GM12878 (cell line): ENCODE data around the gene RPL10. TPM values are rescaled to one million over a fixed set of nuclear protein-coding genes. Genes with fewer than 3 reads are reported as not detected.

Experiments
- CHD4 ChIP-seq: fragments of 200-600 bp; sonication (generic); IDR thresholded peaks from 2 replicates; pipeline ENCODE4 v1.6.1; 2016; ENCODE audit warnings: mild to moderate bottlenecking
- PML ChIP-seq: IDR thresholded peaks from 2 replicates; pipeline ENCODE4 v1.6.1; 2012; ENCODE audit warnings: low read length, inconsistent platforms
- POLR2A ChIP-seq: IDR thresholded peaks from 2 replicates; pipeline ENCODE4 v1.6.1; 2011; ENCODE audit warnings: low read depth, mild to moderate bottlenecking, low read length
- SPI1 ChIP-seq: IDR thresholded peaks from 2 replicates; pipeline ENCODE4 v1.6.1; 2011; ENCODE audit warnings: low read depth, mild to moderate bottlenecking, low read length, moderate library complexity, borderline replicate concordance; ENCODE audit not compliant: insufficient read depth
- SRF ChIP-seq, 2 experiments: IDR thresholded peaks; 2 replicates each; pipeline ENCODE4 v1.6.1; 2011; ENCODE audit warnings: low read depth in 2 of 2, low read length in 2 of 2, mild to moderate bottlenecking in 1 of 2, moderate library complexity in 1 of 2
- SUZ12 ChIP-seq: fragments of 200-600 bp; sonication (generic); IDR thresholded peaks from one replicate; pipeline ENCODE4 v1.6.1; 2018; ENCODE audit warnings: antibody characterized with exemption, mild to moderate bottlenecking; ENCODE audit not compliant: unreplicated experiment
- WRNIP1 ChIP-seq: IDR thresholded peaks from 2 replicates; pipeline ENCODE4 v1.6.1; 2011; ENCODE audit warnings: low read depth, low read length, improper control_type of control experiment, borderline replicate concordance
- ZBED1 ChIP-seq: IDR thresholded peaks from 2 replicates; pipeline ENCODE4 v1.6.1; 2016; ENCODE audit warnings: borderline replicate concordance
- polyA plus RNA-seq, 11 experiments: library from polyadenylated mRNA; depleted of rRNA in 4 of 11; unstranded in 6 of 11; stranded (reverse) in 5 of 11; fragments of >200 nt; fragmentation: Nextera tagmentation in 4 of 11; fragmentation: Illumina TruSeq in 1 of 11; extraction: Ambion mirVana in 4 of 11; extraction: Trizol in 1 of 11; gene quantifications; 1 replicate in 1 of 11; 2 replicates in 10 of 11; pipeline versions ENCODE4 v1.2.1 to v1.2.3, GENCODE V29; 2011 to 2016; ENCODE audit warnings: inconsistent platforms in 2 of 11, missing spikeins in 2 of 11, low read depth in 1 of 11
- total RNA-seq, 4 experiments: library from RNA; depleted of rRNA in 3 of 4; stranded (reverse); fragments of >200 nt in 3 of 4; fragmentation: Illumina TruSeq in 1 of 4; extraction: Trizol in 1 of 4; gene quantifications; 2 replicates each; pipeline versions ENCODE4 v1.2.1 to v1.2.3, GENCODE V29; 2013 to 2021
- TF ChIP-seq, protein P1 (sequence below): fragments of 450-650 bp; formaldehyde crosslinking; IDR thresholded peaks from 2 replicates; pipeline ENCODE4 v1.4.0; 2020; ENCODE audit warnings: mild to moderate bottlenecking, moderate library complexity
- TF ChIP-seq, protein P2 (sequence below): fragments of 450-650 bp; IDR thresholded peaks from 2 replicates; pipeline ENCODE4 v1.6.1; 2017; ENCODE audit warnings: antibody characterized with exemption, mild to moderate bottlenecking, moderate library complexity

RPL10 gene
- total and polyA plus RNA-seq, 10 of the 15 experiments (the other 5 are each of a cell fraction or from before 2014, with no cell fraction given): 1,938 to 7,222 (median 4,494) TPM

DNA sequence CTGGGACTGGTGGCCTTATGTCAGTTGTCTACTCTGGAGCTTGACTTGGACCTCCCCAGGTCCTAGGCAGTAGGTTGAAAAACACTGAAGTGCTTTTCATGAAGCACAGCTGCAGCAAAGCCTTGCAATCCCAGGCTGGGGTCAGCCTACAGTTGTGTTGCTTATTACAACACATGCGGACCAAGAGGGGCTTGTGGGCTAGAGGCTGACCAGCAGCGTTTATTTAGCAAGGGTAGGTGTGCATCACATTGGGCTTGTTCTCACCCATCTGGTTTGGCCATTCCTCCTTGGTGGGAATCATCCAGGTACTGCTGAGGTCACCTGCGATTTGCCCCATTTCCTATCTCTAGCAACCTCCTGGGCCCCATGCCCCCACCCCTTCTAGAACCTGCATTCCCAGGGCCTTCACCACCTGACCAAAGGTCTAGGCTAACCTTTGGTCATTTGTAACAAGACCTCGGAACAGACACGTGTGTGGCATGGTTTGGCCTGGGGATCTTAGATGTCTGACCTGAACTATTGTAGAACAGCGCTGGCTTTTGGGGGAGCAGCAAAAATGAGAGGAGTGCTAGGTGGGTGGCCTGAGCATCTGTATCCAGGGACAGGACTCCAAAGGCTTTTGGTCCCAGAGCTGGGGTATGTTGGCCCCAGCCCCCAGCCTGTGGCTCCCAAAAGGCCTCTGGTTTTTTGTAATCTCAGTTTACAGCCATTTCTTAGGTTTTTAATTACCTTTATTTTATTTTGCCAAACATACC is 3.0 kb downstream of the RPL10 start (continued):
- TF ChIP-seq, protein P1, sequence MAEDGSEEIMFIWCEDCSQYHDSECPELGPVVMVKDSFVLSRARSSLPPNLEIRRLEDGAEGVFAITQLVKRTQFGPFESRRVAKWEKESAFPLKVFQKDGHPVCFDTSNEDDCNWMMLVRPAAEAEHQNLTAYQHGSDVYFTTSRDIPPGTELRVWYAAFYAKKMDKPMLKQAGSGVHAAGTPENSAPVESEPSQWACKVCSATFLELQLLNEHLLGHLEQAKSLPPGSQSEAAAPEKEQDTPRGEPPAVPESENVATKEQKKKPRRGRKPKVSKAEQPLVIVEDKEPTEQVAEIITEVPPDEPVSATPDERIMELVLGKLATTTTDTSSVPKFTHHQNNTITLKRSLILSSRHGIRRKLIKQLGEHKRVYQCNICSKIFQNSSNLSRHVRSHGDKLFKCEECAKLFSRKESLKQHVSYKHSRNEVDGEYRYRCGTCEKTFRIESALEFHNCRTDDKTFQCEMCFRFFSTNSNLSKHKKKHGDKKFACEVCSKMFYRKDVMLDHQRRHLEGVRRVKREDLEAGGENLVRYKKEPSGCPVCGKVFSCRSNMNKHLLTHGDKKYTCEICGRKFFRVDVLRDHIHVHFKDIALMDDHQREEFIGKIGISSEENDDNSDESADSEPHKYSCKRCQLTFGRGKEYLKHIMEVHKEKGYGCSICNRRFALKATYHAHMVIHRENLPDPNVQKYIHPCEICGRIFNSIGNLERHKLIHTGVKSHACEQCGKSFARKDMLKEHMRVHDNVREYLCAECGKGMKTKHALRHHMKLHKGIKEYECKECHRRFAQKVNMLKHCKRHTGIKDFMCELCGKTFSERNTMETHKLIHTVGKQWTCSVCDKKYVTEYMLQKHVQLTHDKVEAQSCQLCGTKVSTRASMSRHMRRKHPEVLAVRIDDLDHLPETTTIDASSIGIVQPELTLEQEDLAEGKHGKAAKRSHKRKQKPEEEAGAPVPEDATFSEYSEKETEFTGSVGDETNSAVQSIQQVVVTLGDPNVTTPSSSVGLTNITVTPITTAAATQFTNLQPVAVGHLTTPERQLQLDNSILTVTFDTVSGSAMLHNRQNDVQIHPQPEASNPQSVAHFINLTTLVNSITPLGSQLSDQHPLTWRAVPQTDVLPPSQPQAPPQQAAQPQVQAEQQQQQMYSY: no peak
- TF ChIP-seq SUZ12 (no peak), SRF (IDR thresholded peaks at IDR 0.05; ENCODE audit: low read depth in 2 of 2, low read length in 2 of 2) (no peak), PML (peak; percentile 53; the same call in 1 of the 2 replicates), CHD4 (no peak), WRNIP1 (no peak), ZBED1 (peak; percentile 91; the same call in 1 of the 2 replicates), SPI1 (no peak), POLR2A (peak; percentile 90)
- TF ChIP-seq, protein P2, sequence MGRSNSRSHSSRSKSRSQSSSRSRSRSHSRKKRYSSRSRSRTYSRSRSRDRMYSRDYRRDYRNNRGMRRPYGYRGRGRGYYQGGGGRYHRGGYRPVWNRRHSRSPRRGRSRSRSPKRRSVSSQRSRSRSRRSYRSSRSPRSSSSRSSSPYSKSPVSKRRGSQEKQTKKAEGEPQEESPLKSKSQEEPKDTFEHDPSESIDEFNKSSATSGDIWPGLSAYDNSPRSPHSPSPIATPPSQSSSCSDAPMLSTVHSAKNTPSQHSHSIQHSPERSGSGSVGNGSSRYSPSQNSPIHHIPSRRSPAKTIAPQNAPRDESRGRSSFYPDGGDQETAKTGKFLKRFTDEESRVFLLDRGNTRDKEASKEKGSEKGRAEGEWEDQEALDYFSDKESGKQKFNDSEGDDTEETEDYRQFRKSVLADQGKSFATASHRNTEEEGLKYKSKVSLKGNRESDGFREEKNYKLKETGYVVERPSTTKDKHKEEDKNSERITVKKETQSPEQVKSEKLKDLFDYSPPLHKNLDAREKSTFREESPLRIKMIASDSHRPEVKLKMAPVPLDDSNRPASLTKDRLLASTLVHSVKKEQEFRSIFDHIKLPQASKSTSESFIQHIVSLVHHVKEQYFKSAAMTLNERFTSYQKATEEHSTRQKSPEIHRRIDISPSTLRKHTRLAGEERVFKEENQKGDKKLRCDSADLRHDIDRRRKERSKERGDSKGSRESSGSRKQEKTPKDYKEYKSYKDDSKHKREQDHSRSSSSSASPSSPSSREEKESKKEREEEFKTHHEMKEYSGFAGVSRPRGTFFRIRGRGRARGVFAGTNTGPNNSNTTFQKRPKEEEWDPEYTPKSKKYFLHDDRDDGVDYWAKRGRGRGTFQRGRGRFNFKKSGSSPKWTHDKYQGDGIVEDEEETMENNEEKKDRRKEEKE: 0 out of 2 replicates have a peak, but pooled peaks have one; percentile 13
